Upper lobe of left lung (tissue), 4 donors: Measurements from ENCODE around the gene SHQ1.

Experiments used
- EP300 ChIP-seq, 4 donors: sonication (generic); formaldehyde crosslinking; IDR thresholded peaks; one replicate each; pipeline ENCODE4 v1.5.1; 2017; ENCODE audit warnings: antibody characterized with exemption in 4 of 4, control low read depth in 2 of 4
- POLR2AphosphoS5 ChIP-seq, 2 donors: sonication (generic); formaldehyde crosslinking; IDR thresholded peaks; one replicate each; pipeline ENCODE4 v1.5.1; 2017; ENCODE audit warnings: antibody characterized with exemption in 2 of 2
- TF ChIP-seq, protein P1 (sequence below), 6 experiments: fragments of 450-650 bp in 4 of 6; fragments of 200-600 bp in 2 of 6; sonication (generic) in 2 of 6; IDR thresholded peaks; one replicate each; pipeline ENCODE4 v1.5.1; 2016 to 2019; ENCODE audit warnings: antibody characterized with exemption in 6 of 6

DNA sequence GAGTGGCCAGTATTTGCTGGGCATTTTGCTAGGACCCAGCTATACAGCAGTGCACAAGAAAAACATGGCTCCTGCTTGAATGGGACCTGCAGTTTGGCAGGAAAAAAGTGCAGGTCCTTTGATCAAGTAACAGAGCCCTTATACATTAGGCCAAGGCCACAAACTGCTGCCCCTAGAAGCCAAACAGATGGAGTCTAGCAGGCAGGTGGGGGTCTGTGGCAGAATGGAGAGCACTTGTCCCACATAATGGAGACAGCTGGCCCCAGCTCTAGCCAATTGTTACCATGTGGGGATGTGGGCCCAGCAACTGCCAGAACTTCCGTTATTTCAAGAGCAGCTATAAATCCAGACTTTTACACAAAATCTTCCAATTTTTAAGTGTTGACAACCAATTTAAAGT lies 79.3 kb downstream of the SHQ1 start:
- TF ChIP-seq, protein P1, sequence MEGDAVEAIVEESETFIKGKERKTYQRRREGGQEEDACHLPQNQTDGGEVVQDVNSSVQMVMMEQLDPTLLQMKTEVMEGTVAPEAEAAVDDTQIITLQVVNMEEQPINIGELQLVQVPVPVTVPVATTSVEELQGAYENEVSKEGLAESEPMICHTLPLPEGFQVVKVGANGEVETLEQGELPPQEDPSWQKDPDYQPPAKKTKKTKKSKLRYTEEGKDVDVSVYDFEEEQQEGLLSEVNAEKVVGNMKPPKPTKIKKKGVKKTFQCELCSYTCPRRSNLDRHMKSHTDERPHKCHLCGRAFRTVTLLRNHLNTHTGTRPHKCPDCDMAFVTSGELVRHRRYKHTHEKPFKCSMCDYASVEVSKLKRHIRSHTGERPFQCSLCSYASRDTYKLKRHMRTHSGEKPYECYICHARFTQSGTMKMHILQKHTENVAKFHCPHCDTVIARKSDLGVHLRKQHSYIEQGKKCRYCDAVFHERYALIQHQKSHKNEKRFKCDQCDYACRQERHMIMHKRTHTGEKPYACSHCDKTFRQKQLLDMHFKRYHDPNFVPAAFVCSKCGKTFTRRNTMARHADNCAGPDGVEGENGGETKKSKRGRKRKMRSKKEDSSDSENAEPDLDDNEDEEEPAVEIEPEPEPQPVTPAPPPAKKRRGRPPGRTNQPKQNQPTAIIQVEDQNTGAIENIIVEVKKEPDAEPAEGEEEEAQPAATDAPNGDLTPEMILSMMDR (IDR thresholded peaks at IDR 0.05), result no peak
- TF ChIP-seq EP300 (IDR thresholded peaks at IDR 0.05) (no peak), POLR2AphosphoS5 (IDR thresholded peaks at IDR 0.05) (no peak)
